Prostate gland (tissue), 2 donors: ENCODE data around the gene SLC35E3.

ENCODE experiments used
- CTCF ChIP-seq, 4 experiments: fragments of 200-600 bp in 2 of 4; fragments of 450-650 bp in 2 of 4; sonication (generic) in 2 of 4; IDR thresholded peaks; 1 replicate in 3 of 4; 2 replicates in 1 of 4; pipeline ENCODE4 v1.5.1; 2016 to 2019; ENCODE audit warnings: antibody characterized with exemption in 4 of 4, mild to moderate bottlenecking in 2 of 4, moderate library complexity in 2 of 4
- POLR2A ChIP-seq: fragments of 450-650 bp; IDR thresholded peaks from one replicate; pipeline ENCODE4 v1.6.1; 2016; ENCODE audit warnings: antibody characterized with exemption, mild to moderate bottlenecking
- POLR2AphosphoS5 ChIP-seq: sonication (generic); formaldehyde crosslinking; IDR thresholded peaks from one replicate; pipeline ENCODE4 v1.6.1; 2017; ENCODE audit warnings: antibody characterized with exemption

DNA sequence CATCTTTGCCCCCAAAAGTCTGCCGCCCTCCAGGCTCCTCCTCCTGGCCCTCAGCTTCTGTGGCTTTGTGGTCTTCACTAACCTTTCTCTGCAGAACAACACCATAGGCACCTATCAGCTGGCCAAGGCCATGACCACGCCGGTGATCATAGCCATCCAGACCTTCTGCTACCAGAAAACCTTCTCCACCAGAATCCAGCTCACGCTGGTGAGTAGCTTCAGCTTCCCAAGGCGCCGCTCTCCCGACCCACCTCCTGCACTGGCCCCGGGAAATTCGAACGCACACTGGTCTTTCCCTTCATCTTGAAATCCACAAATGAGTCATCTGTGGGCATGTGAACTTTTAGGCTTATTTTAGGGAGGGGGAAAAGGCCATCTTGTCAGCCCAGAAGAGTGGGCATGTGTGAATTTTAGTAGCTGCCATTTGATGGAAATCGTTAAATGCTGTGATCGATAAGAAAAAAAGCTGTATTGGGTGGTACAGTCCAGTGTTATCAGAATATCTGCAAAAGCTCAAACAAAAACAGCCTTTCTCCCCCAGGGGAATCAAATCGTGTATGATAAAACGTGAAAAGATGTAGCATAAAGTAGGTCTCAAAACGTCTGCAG is 700 bp downstream of the SLC35E3 start:
- TF ChIP-seq CTCF (IDR thresholded peaks at IDR 0.05), result no peak
- TF ChIP-seq POLR2A, result no peak
- TF ChIP-seq POLR2AphosphoS5, result no peak
